ENCODE measurements around the gene EPB41L1.

The EPB41L1 gene

GRCh38 chr20:36241678-36242077, 87.1 kb downstream of the EPB41L1 start:
- H3K36me3 Mint-ChIP-seq = peaks cover 38% of the 10 kb centered on the region

GRCh38 chr20:36243726-36244125, 89.2 kb downstream of the EPB41L1 start:
- DNase-seq = no peak
- Mint-ChIP-seq H3K27ac (no peak overlapping the region), H3K9me3 (no peaks in the 10 kb centered on the region), H3K4me3 (no peak overlapping the region), H3K4me1 (peaks cover 6% of the 10 kb centered on the region), H3K27me3 (no peaks in the 10 kb centered on the region), H3K36me3 (peaks cover 43% of the 10 kb centered on the region)
- CTCF ChIA-PET = no interaction called here

More at GRCh38 chr20:36241678-36242077, 87.1 kb downstream of the EPB41L1 start:
- H3K27me3 Mint-ChIP-seq = no peaks in the 10 kb centered on the region
- H3K27ac Mint-ChIP-seq = no peak overlapping the region
- H3K4me1 Mint-ChIP-seq = peaks cover 24% of the 10 kb centered on the region
- H3K9me3 Mint-ChIP-seq = no peaks in the 10 kb centered on the region
- CTCF ChIA-PET = no interaction called here
- H3K4me3 Mint-ChIP-seq = no peak overlapping the region
- DNase-seq = no peak

- no peak overlapping the region for H3K27ac Mint-ChIP-seq
- H3K4me1 Mint-ChIP-seq = no peaks in the 10 kb centered on the region
These were observed 91.9 kb downstream of the EPB41L1 start for GRCh38 chr20:36246401-36246800.

GRCh38 chr20:36248836-36249235, 94.3 kb downstream of the EPB41L1 start:
- Mint-ChIP-seq H3K27ac (no peak overlapping the region), H3K9me3 (no peaks in the 10 kb centered on the region), H3K36me3 (peaks cover 49% of the 10 kb centered on the region), H3K4me1 (no peaks in the 10 kb centered on the region), H3K27me3 (no peaks in the 10 kb centered on the region), H3K4me3 (no peak overlapping the region)
- CTCF ChIA-PET = no interaction called here
- no peak for DNase-seq

More at GRCh38 chr20:36246401-36246800, 91.9 kb downstream of the EPB41L1 start:
- Mint-ChIP-seq H3K36me3 (peaks cover 45% of the 10 kb centered on the region), H3K9me3 (no peaks in the 10 kb centered on the region), H3K4me3 (no peak overlapping the region), H3K27me3 (no peaks in the 10 kb centered on the region)
- DNase-seq = no peak
- CTCF ChIA-PET = interaction anchor here (1.4 kb wide), 1 partner anchor 10 kb away, joined by 3 read pairs; no protein-coding TSS in a partner anchor

GRCh38 chr20:36249450-36249849, 94.9 kb downstream of the EPB41L1 start:
- CTCF ChIA-PET = no interaction called here
- H3K36me3 Mint-ChIP-seq = peaks cover 45% of the 10 kb centered on the region
- H3K4me3 Mint-ChIP-seq = no peak overlapping the region
- no peaks in the 10 kb centered on the region for H3K9me3 Mint-ChIP-seq
- no peak for DNase-seq
- H3K27ac Mint-ChIP-seq = no peak overlapping the region
- H3K4me1 Mint-ChIP-seq = no peaks in the 10 kb centered on the region
- no peaks in the 10 kb centered on the region for H3K27me3 Mint-ChIP-seq

GRCh38 chr20:36251426-36251825, 96.9 kb downstream of the EPB41L1 start:
- Mint-ChIP-seq H3K4me1 (no peaks in the 10 kb centered on the region), H3K27me3 (no peaks in the 10 kb centered on the region), H3K4me3 (no peak overlapping the region), H3K27ac (no peak overlapping the region), H3K9me3 (no peaks in the 10 kb centered on the region), H3K36me3 (peaks cover 37% of the 10 kb centered on the region)
- DNase-seq = no peak
- CTCF ChIA-PET = interaction anchor here (0.7 kb wide), 4 partner anchors 15 to 91 kb away, joined by 3 read pairs; no protein-coding TSS in a partner anchor

GRCh38 chr20:36252511-36252910, 98.0 kb downstream of the EPB41L1 start:
- H3K9me3 Mint-ChIP-seq = no peaks in the 10 kb centered on the region
- peaks cover 27% of the 10 kb centered on the region for H3K36me3 Mint-ChIP-seq
- H3K4me3 Mint-ChIP-seq = no peak overlapping the region
- no peak for DNase-seq
- no peaks in the 10 kb centered on the region for H3K4me1 Mint-ChIP-seq
- H3K27me3 Mint-ChIP-seq = no peaks in the 10 kb centered on the region
- no peak overlapping the region for H3K27ac Mint-ChIP-seq
- CTCF ChIA-PET = no interaction called here

GRCh38 chr20:36253036-36253435, 98.5 kb downstream of the EPB41L1 start:
- CTCF ChIA-PET = no interaction called here
- no peaks in the 10 kb centered on the region for H3K4me1 Mint-ChIP-seq
- H3K9me3 Mint-ChIP-seq = no peaks in the 10 kb centered on the region
- H3K4me3 Mint-ChIP-seq = no peak overlapping the region
- H3K27ac Mint-ChIP-seq = no peak overlapping the region
- no peak for DNase-seq
- H3K36me3 Mint-ChIP-seq = peaks cover 24% of the 10 kb centered on the region
- H3K27me3 Mint-ChIP-seq = no peaks in the 10 kb centered on the region

- CTCF ChIA-PET = no interaction called here
- H3K36me3 Mint-ChIP-seq = peaks cover 19% of the 10 kb centered on the region
- H3K9me3 Mint-ChIP-seq = no peaks in the 10 kb centered on the region
- no peak for DNase-seq
- H3K4me1 Mint-ChIP-seq = no peaks in the 10 kb centered on the region
- no peak overlapping the region for H3K27ac Mint-ChIP-seq
- H3K4me3 Mint-ChIP-seq = no peak overlapping the region
- no peaks in the 10 kb centered on the region for H3K27me3 Mint-ChIP-seq
These were observed 99.5 kb downstream of the EPB41L1 start for GRCh38 chr20:36254076-36254475.

GRCh38 chr20:36255445-36255844, 100.9 kb downstream of the EPB41L1 start:
- peaks cover 13% of the 10 kb centered on the region for H3K36me3 Mint-ChIP-seq
- H3K9me3 Mint-ChIP-seq = no peaks in the 10 kb centered on the region
- DNase-seq = no peak
- H3K4me1 Mint-ChIP-seq = no peaks in the 10 kb centered on the region
- no peaks in the 10 kb centered on the region for H3K27me3 Mint-ChIP-seq
- CTCF ChIA-PET = interaction anchor here (1.2 kb wide), 1 partner anchor 56 kb away, joined by 4 read pairs; no protein-coding TSS in a partner anchor
- no peak overlapping the region for H3K27ac Mint-ChIP-seq
- H3K4me3 Mint-ChIP-seq = no peak overlapping the region

GRCh38 chr20:36259177-36260061, 104.9 kb downstream of the EPB41L1 start:
- H3K36me3 Mint-ChIP-seq = peaks cover 6% of the 10 kb centered on the region
- H3K27ac Mint-ChIP-seq = no peak overlapping the region
- H3K4me3 Mint-ChIP-seq = no peak overlapping the region
- CTCF ChIA-PET = interaction anchor here (1.4 kb wide), 1 partner anchor 57 kb away, joined by 3 read pairs; no protein-coding TSS in a partner anchor
- H3K4me1 Mint-ChIP-seq = no peaks in the 10 kb centered on the region
- no peaks in the 10 kb centered on the region for H3K27me3 Mint-ChIP-seq
- no peaks in the 10 kb centered on the region for H3K9me3 Mint-ChIP-seq
- DNase-seq = no peak

- no peak for DNase-seq
- CTCF ChIA-PET = interaction anchor here (1.4 kb wide), 1 partner anchor 58 kb away, joined by 3 read pairs; no protein-coding TSS in a partner anchor
These were observed 105.8 kb downstream of the EPB41L1 start for GRCh38 chr20:36260316-36260715.

GRCh38 chr20:36261389-36262105, 107.0 kb downstream of the EPB41L1 start:
- DNase-seq = no peak
- Mint-ChIP-seq H3K27me3 (no peaks in the 10 kb centered on the region), H3K27ac (no peak overlapping the region), H3K9me3 (no peaks in the 10 kb centered on the region), H3K4me1 (no peaks in the 10 kb centered on the region), H3K36me3 (no peaks in the 10 kb centered on the region), H3K4me3 (no peak overlapping the region)
- CTCF ChIA-PET = no interaction called here

More at GRCh38 chr20:36260316-36260715, 105.8 kb downstream of the EPB41L1 start:
- peaks cover 2% of the 10 kb centered on the region for H3K36me3 Mint-ChIP-seq
- no peaks in the 10 kb centered on the region for H3K4me1 Mint-ChIP-seq
- H3K27me3 Mint-ChIP-seq = no peaks in the 10 kb centered on the region
- H3K27ac Mint-ChIP-seq = no peak overlapping the region
- no peaks in the 10 kb centered on the region for H3K9me3 Mint-ChIP-seq
- H3K4me3 Mint-ChIP-seq = no peak overlapping the region

GRCh38 chr20:36262440-36262839, 107.9 kb downstream of the EPB41L1 start:
- Mint-ChIP-seq H3K27me3 (no peaks in the 10 kb centered on the region), H3K4me3 (no peak overlapping the region), H3K4me1 (no peaks in the 10 kb centered on the region)

More at GRCh38 chr20:36262440-36262839, 107.9 kb downstream of the EPB41L1 start:
- no peak overlapping the region for H3K27ac Mint-ChIP-seq
- CTCF ChIA-PET = no interaction called here
- DNase-seq = no peak
- no peaks in the 10 kb centered on the region for H3K9me3 Mint-ChIP-seq
- H3K36me3 Mint-ChIP-seq = no peaks in the 10 kb centered on the region
